GM21576 (cell line): ENCODE measurements around the gene TST.
A peak's percentile ranks its signal among the peaks of the same experiment; 100 is the strongest.
"Not testable (repeated sequence)": the region's sequence is repeated elsewhere in the genome, so short reads cannot be mapped to it uniquely, and the experiment has no call there.

Experiments used
- ATAC-seq: cut with Tn5 transposase; IDR thresholded peaks from one replicate; pipeline ENCODE4 v1.9.1; 2021; ENCODE audit warnings: mild to moderate bottlenecking, moderate library complexity; ENCODE audit not compliant: unreplicated experiment

Gene TST

GRCh38 chr22:36989012-36989411 is 30.2 kb downstream of the TST start:
- not testable (repeated sequence) for ATAC-seq

- no peak for ATAC-seq
These were observed 31.0 kb downstream of the TST start for GRCh38 chr22:36988075-36988832.

GRCh38 chr22:36986242-36986821 is 32.9 kb downstream of the TST start:
- no peak for ATAC-seq

- no peak for ATAC-seq
These were observed 33.9 kb downstream of the TST start for GRCh38 chr22:36985211-36985889.

- no peak for ATAC-seq
These were observed 37.1 kb downstream of the TST start for GRCh38 chr22:36982136-36982535.

- ATAC-seq = no peak
These were observed 37.9 kb downstream of the TST start for GRCh38 chr22:36981247-36981775.

GRCh38 chr22:36979016-36979910 is 40.0 kb downstream of the TST start:
- ATAC-seq = no peak

GRCh38 chr22:36977947-36978660 is 41.1 kb downstream of the TST start:
- ATAC-seq = no peak

- ATAC-seq = peak; percentile 61
These were observed 41.8 kb downstream of the TST start for GRCh38 chr22:36977401-36977861.

- ATAC-seq = no peak
These were observed 42.6 kb downstream of the TST start for GRCh38 chr22:36976606-36977005.

GRCh38 chr22:36971341-36972125 is 47.7 kb downstream of the TST start:
- ATAC-seq = no peak

GRCh38 chr22:36968249-36968964 is 50.8 kb downstream of the TST start:
- ATAC-seq = no peak

- no peak for ATAC-seq
These were observed 52.3 kb downstream of the TST start for GRCh38 chr22:36966851-36967540.

- ATAC-seq = no peak
These were observed 53.6 kb downstream of the TST start for GRCh38 chr22:36965696-36966095.

GRCh38 chr22:36964106-36964505 is 55.1 kb downstream of the TST start:
- ATAC-seq = no peak

- no peak for ATAC-seq
These were observed 55.9 kb downstream of the TST start for GRCh38 chr22:36963302-36963701.

GRCh38 chr22:36961626-36962025 is 57.6 kb downstream of the TST start:
- no peak for ATAC-seq
